NCI-H1417 treated with DMSO at 0.1 percent for 48 hours (cell line): ENCODE measurements around the gene NF2.

Source experiments
- DNase-seq: peaks from one replicate; lab custom pipeline; 2025; lab: John Stamatoyannopoulos, UW

NF2 gene

GRCh38 chr22:29720811-29721323 lies 117.4 kb downstream of the NF2 start:
- no peak for DNase-seq

- no peak for DNase-seq
Measured at GRCh38 chr22:29722151-29722550, 118.7 kb downstream of the NF2 start.

- no peak for DNase-seq
Measured at GRCh38 chr22:29722587-29722986, 119.2 kb downstream of the NF2 start.

GRCh38 chr22:29723766-29724165 lies 120.3 kb downstream of the NF2 start:
- no peak for DNase-seq

- DNase-seq: no peak
Measured at GRCh38 chr22:29724843-29725242, 121.4 kb downstream of the NF2 start.

- DNase-seq: no peak
Measured at GRCh38 chr22:29726106-29726505, 122.7 kb downstream of the NF2 start.

GRCh38 chr22:29726512-29727130 lies 123.2 kb downstream of the NF2 start:
- no peak for DNase-seq

GRCh38 chr22:29727131-29727523 lies 123.7 kb downstream of the NF2 start:
- DNase-seq: no peak

- DNase-seq: no peak
Measured at GRCh38 chr22:29729161-29729560, 125.7 kb downstream of the NF2 start.

- no peak for DNase-seq
Measured at GRCh38 chr22:29731058-29731850, 127.8 kb downstream of the NF2 start.

- no peak for DNase-seq
Measured at GRCh38 chr22:29732883-29733282, 129.4 kb downstream of the NF2 start.

GRCh38 chr22:29733362-29734201 lies 130.1 kb downstream of the NF2 start:
- DNase-seq: no peak

GRCh38 chr22:29734406-29734805 lies 131.0 kb downstream of the NF2 start:
- DNase-seq: no peak

- no peak for DNase-seq
Measured at GRCh38 chr22:29734838-29735237, 131.4 kb downstream of the NF2 start.

- DNase-seq: no peak
Measured at GRCh38 chr22:29735416-29735815, 132.0 kb downstream of the NF2 start.

- DNase-seq: no peak
Measured at GRCh38 chr22:29737251-29738117, 134.1 kb downstream of the NF2 start.

GRCh38 chr22:29738118-29738815 lies 134.8 kb downstream of the NF2 start:
- no peak for DNase-seq

GRCh38 chr22:29739346-29739875 lies 136.0 kb downstream of the NF2 start:
- DNase-seq: no peak

- no peak for DNase-seq
Measured at GRCh38 chr22:29740216-29740615, 136.8 kb downstream of the NF2 start.

- DNase-seq: no peak
Measured at GRCh38 chr22:29741926-29742325, 138.5 kb downstream of the NF2 start.

GRCh38 chr22:29742326-29742725 lies 138.9 kb downstream of the NF2 start:
- no peak for DNase-seq
